Transverse colon (tissue), 4 donors: Measurements from ENCODE around the gene TPH1. TPM values are rescaled to one million over a fixed set of nuclear protein-coding genes. Genes with fewer than 3 reads are reported as not detected.

Experiments
- DNase-seq: peaks from one replicate; pipeline ENCODE4 v3.0.0-alpha.2; 2019
- H3K27ac ChIP-seq, 4 donors: fragments of 200-600 bp; sonication (generic); 2 replicates each; pipeline ENCODE4 v1.5.1; 2016 to 2018; ENCODE audit warnings: inconsistent platforms in 4 of 4
- H3K27me3 ChIP-seq: fragments of 200-600 bp; sonication (generic); 2 replicates; pipeline ENCODE4 v1.5.1; 2017; ENCODE audit warnings: inconsistent platforms
- H3K36me3 ChIP-seq, 4 donors: fragments of 200-600 bp; sonication (generic); 2 replicates each; pipeline ENCODE4 v1.5.1; 2017 to 2019; ENCODE audit warnings: inconsistent platforms in 4 of 4
- H3K4me1 ChIP-seq, 4 donors: fragments of 200-600 bp; sonication (generic); 2 replicates each; pipeline ENCODE4 v1.5.1; 2017 to 2020; ENCODE audit warnings: inconsistent platforms in 4 of 4
- H3K4me3 ChIP-seq, 4 donors: fragments of 200-600 bp; sonication (generic); 1 replicate in 1 of 4; 2 replicates in 3 of 4; pipeline versions ENCODE4 v1.5.1 to v1.6.1; 2017 to 2019; ENCODE audit warnings: inconsistent platforms in 4 of 4
- H3K9me3 ChIP-seq, 2 donors: fragments of 200-600 bp; sonication (generic); 2 replicates each; pipeline ENCODE4 v1.5.1; 2017 to 2019; ENCODE audit warnings: inconsistent platforms in 2 of 2
- CTCF ChIP-seq, 5 experiments: fragments of 200-600 bp in 3 of 5; fragments of 450-650 bp in 2 of 5; sonication (generic) in 3 of 5; IDR thresholded peaks; 1 replicate in 2 of 5; 2 replicates in 3 of 5; pipeline ENCODE4 v1.5.1; 2016 to 2017; ENCODE audit warnings: antibody characterized with exemption in 5 of 5, inconsistent platforms in 3 of 5, mild to moderate bottlenecking in 2 of 5, moderate library complexity in 1 of 5
- EP300 ChIP-seq: sonication (generic); formaldehyde crosslinking; IDR thresholded peaks from one replicate; pipeline ENCODE4 v1.6.1; 2017; ENCODE audit warnings: antibody characterized with exemption, low read depth
- POLR2A ChIP-seq: fragments of 450-650 bp; IDR thresholded peaks from one replicate; pipeline ENCODE4 v1.6.1; 2016; ENCODE audit warnings: antibody characterized with exemption, mild to moderate bottlenecking, moderate library complexity
- POLR2AphosphoS5 ChIP-seq, 3 donors: sonication (generic); formaldehyde crosslinking; IDR thresholded peaks; one replicate each; pipeline ENCODE4 v1.6.1; 2016; ENCODE audit warnings: antibody characterized with exemption in 3 of 3
- WGBS, 2 donors: methylation state at CpG; one replicate each; pipeline ENCODE4 v1.1.5; 2018; ENCODE audit warnings: low coverage in 1 of 2; 5-methylcytosine and 5-hydroxymethylcytosine counted together
- in situ Hi-C, 4 donors: fragments of 200-750 bp; cut with MboI; loops; one replicate each; pipeline versions ENCODE4 v1.15.0 to v1.15.1; 2017; ENCODE audit warnings: low sequenced_read_pairs in 3 of 4, low pct_ligation_motif_present in 1 of 4, low pct_unique_long_range_greater_than_20kb in 1 of 4
- intact Hi-C: fragments of 100-400 bp; cut with DNase I; formaldehyde crosslinking; loops from one replicate; pipeline ENCODE4 v1.15.1; 2023; ENCODE audit warnings: low total_unique reads
- total RNA-seq, 4 donors: library from RNA; depleted of rRNA; stranded (reverse); fragments of >200 nt; gene quantifications; one replicate each; pipeline ENCODE4 v1.1.0, GENCODE V29; 2016

The TPH1 gene
- total RNA-seq, 4 donors from 2014 or later, result 1.1 to 18.3 (median 8.5) TPM

GRCh38 chr11:18064450-18065054, 18.5 kb upstream of the TPH1 start:
- H3K36me3 ChIP-seq, result no peaks in the 10 kb centered on the region
- intact Hi-C loops (no loop called here), in situ Hi-C loops (no loop called here)
- H3K9me3 ChIP-seq, result no peaks in the 10 kb centered on the region
- no peak overlapping the region for H3K4me3 ChIP-seq
- no peaks in the 10 kb centered on the region for H3K27me3 ChIP-seq
- TF ChIP-seq POLR2AphosphoS5 (IDR thresholded peaks at IDR 0.05), result no peak
- TF ChIP-seq EP300, result no peak
- TF ChIP-seq CTCF (IDR thresholded peaks at IDR 0.05), result no peak
- no peak for TF ChIP-seq POLR2A
- WGBS, 2 donors, result 87 to 90% methylated on average over 7 of the region's 7 CpGs
- no peak for DNase-seq
- H3K4me1 ChIP-seq, result peaks cover 0 to 14% (median 0%) of the 10 kb centered on the region in 4 donors
- no peak overlapping the region for H3K27ac ChIP-seq

- in situ Hi-C loops (no loop called here), intact Hi-C loops (no loop called here)
- peaks cover 0 to 14% (median 0%) of the 10 kb centered on the region in 4 donors for H3K4me1 ChIP-seq
- no peak for DNase-seq
- WGBS, 2 donors, result 71 to 76% methylated on average over 4 of the region's 4 CpGs
- H3K4me3 ChIP-seq, result no peak overlapping the region
- H3K9me3 ChIP-seq, result no peaks in the 10 kb centered on the region
- no peak overlapping the region for H3K27ac ChIP-seq
- no peaks in the 10 kb centered on the region for H3K27me3 ChIP-seq
- no peaks in the 10 kb centered on the region for H3K36me3 ChIP-seq
- TF ChIP-seq CTCF (IDR thresholded peaks at IDR 0.05) (no peak), POLR2A (no peak), POLR2AphosphoS5 (IDR thresholded peaks at IDR 0.05) (no peak), EP300 (no peak)
These were observed 17.9 kb upstream of the TPH1 start for GRCh38 chr11:18063862-18064434.

- intact Hi-C loops, result no loop called here
- Histone ChIP-seq H3K9me3 (no peaks in the 10 kb centered on the region), H3K27me3 (no peaks in the 10 kb centered on the region), H3K36me3 (no peaks in the 10 kb centered on the region), H3K27ac (no peak overlapping the region), H3K4me1 (peaks cover 0 to 14% (median 0%) of the 10 kb centered on the region in 4 donors), H3K4me3 (no peak overlapping the region)
- in situ Hi-C loops, result no loop called here
- TF ChIP-seq POLR2AphosphoS5 (IDR thresholded peaks at IDR 0.05) (no peak), CTCF (IDR thresholded peaks at IDR 0.05) (no peak), EP300 (no peak), POLR2A (no peak)
- 41 to 65% methylated on average over 2 to 5 of the region's 5 CpGs for WGBS, 2 donors
- no peak for DNase-seq
These were observed 17.1 kb upstream of the TPH1 start for GRCh38 chr11:18063125-18063524.

- H3K9me3 ChIP-seq, result no peaks in the 10 kb centered on the region
- TF ChIP-seq POLR2AphosphoS5 (IDR thresholded peaks at IDR 0.05) (no peak), EP300 (no peak), POLR2A (no peak), CTCF (IDR thresholded peaks at IDR 0.05) (no peak)
- no peak for DNase-seq
- no peak overlapping the region for H3K27ac ChIP-seq
- no peak overlapping the region for H3K4me3 ChIP-seq
- in situ Hi-C loops (no loop called here), intact Hi-C loops (no loop called here)
- peaks cover 0 to 14% (median 0%) of the 10 kb centered on the region in 4 donors for H3K4me1 ChIP-seq
- H3K36me3 ChIP-seq, result no peaks in the 10 kb centered on the region
- no peaks in the 10 kb centered on the region for H3K27me3 ChIP-seq
- 43 to 100% methylated on average over 1 to 2 of the region's 2 CpGs for WGBS, 2 donors
These were observed 15.3 kb upstream of the TPH1 start for GRCh38 chr11:18061351-18061750.
